Liver (tissue), 9 donors: ENCODE data around the gene STAT6. TPM values are rescaled to one million over a fixed set of nuclear protein-coding genes. Genes with fewer than 3 reads are reported as not detected.

Experiments used
- DNase-seq: peaks from one replicate; pipeline ENCODE4 v3.0.0-alpha.2; 2017; ENCODE audit warnings: low spot score
- H3K27ac ChIP-seq, 2 donors: one replicate each; pipeline ENCODE4 v1.7.0; 2013; ENCODE audit warnings: inconsistent platforms in 2 of 2, low read length in 2 of 2, control low read depth in 1 of 2, low read depth in 1 of 2, mild to moderate bottlenecking in 1 of 2
- H3K27me3 ChIP-seq, 4 donors: one replicate each; pipeline versions ENCODE4 v1.6.1 to v1.7.0; 2013; ENCODE audit warnings: low read length in 3 of 4, inconsistent platforms in 1 of 4, mild to moderate bottlenecking in 1 of 4, moderate library complexity in 1 of 4; ENCODE audit not compliant: control insufficient read depth in 4 of 4, insufficient read depth in 4 of 4
- H3K36me3 ChIP-seq, 4 donors: one replicate each; pipeline versions ENCODE4 v1.6.1 to v1.7.0; 2013; ENCODE audit warnings: low read length in 3 of 4, mild to moderate bottlenecking in 3 of 4, low read depth in 1 of 4, moderate library complexity in 1 of 4; ENCODE audit not compliant: control insufficient read depth in 4 of 4, insufficient read depth in 3 of 4
- H3K4me1 ChIP-seq, 4 donors: one replicate each; pipeline versions ENCODE4 v1.6.1 to v1.7.0; 2013; ENCODE audit warnings: low read length in 3 of 4, mild to moderate bottlenecking in 3 of 4, moderate library complexity in 1 of 4; ENCODE audit not compliant: control insufficient read depth in 4 of 4, insufficient read depth in 4 of 4
- H3K4me3 ChIP-seq, 3 donors: one replicate each; pipeline versions ENCODE4 v1.6.1 to v1.7.0; 2013; ENCODE audit warnings: low read length in 3 of 3, control low read depth in 1 of 3, low read depth in 1 of 3, mild to moderate bottlenecking in 1 of 3
- H3K9ac ChIP-seq, 2 donors: one replicate each; pipeline ENCODE4 v1.7.0; 2013; ENCODE audit warnings: low read length in 2 of 2, mild to moderate bottlenecking in 2 of 2, moderate library complexity in 2 of 2, control low read depth in 1 of 2, low read depth in 1 of 2
- H3K9me3 ChIP-seq, 4 donors: one replicate each; pipeline versions ENCODE4 v1.6.1 to v1.7.0; 2013; ENCODE audit warnings: low read length in 3 of 4; ENCODE audit not compliant: control insufficient read depth in 4 of 4
- EGR1 ChIP-seq, 2 donors: IDR thresholded peaks; 2 replicates each; pipeline ENCODE4 v1.6.1; 2016 to 2018; ENCODE audit warnings: antibody characterized with exemption in 2 of 2, low read depth in 2 of 2
- FOXA2 ChIP-seq: IDR thresholded peaks from 2 replicates; pipeline ENCODE4 v1.6.1; 2016; ENCODE audit warnings: antibody characterized with exemption
- GABPA ChIP-seq, 2 donors: IDR thresholded peaks in 1 of 2; conservative IDR thresholded peaks in 1 of 2; 2 replicates each; pipeline ENCODE4 v1.6.1; 2016; ENCODE audit warnings: antibody characterized with exemption in 2 of 2, mild to moderate bottlenecking in 1 of 2, moderate library complexity in 1 of 2
- HNF4A ChIP-seq, 2 donors: conservative IDR thresholded peaks; 2 replicates each; pipeline ENCODE4 v1.6.1; 2016; ENCODE audit warnings: antibody characterized with exemption in 2 of 2, mild to moderate bottlenecking in 2 of 2
- HNF4G ChIP-seq: IDR thresholded peaks from 2 replicates; pipeline ENCODE4 v1.6.1; 2016; ENCODE audit warnings: antibody characterized with exemption
- JUND ChIP-seq, 2 donors: IDR thresholded peaks; 2 replicates each; pipeline ENCODE4 v1.6.1; 2016; ENCODE audit warnings: antibody characterized with exemption in 2 of 2
- NR2F2 ChIP-seq: IDR thresholded peaks from 2 replicates; pipeline ENCODE4 v1.6.1; 2016; ENCODE audit warnings: antibody characterized with exemption
- RAD21 ChIP-seq, 2 donors: IDR thresholded peaks; 2 replicates each; pipeline ENCODE4 v1.6.1; 2016; ENCODE audit warnings: antibody characterized with exemption in 2 of 2, mild to moderate bottlenecking in 2 of 2
- RXRA ChIP-seq, 2 donors: IDR thresholded peaks; 2 replicates each; pipeline ENCODE4 v1.6.1; 2017 to 2018; ENCODE audit warnings: antibody characterized with exemption in 2 of 2, mild to moderate bottlenecking in 1 of 2
- SP1 ChIP-seq: IDR thresholded peaks from 2 replicates; pipeline ENCODE4 v1.6.1; 2018; ENCODE audit warnings: antibody characterized with exemption, mild to moderate bottlenecking
- TAF1 ChIP-seq: conservative IDR thresholded peaks from 2 replicates; pipeline ENCODE4 v1.6.1; 2016; ENCODE audit warnings: antibody characterized with exemption, mild to moderate bottlenecking
- YY1 ChIP-seq: IDR thresholded peaks from 2 replicates; pipeline ENCODE4 v1.6.1; 2016; ENCODE audit warnings: antibody characterized with exemption, mild to moderate bottlenecking
- WGBS: extraction: QIAGEN DNeasy Blood & Tissue Kit; methylation state at CpG from one replicate; pipeline ENCODE4 v1.1.7; 2013; 5-methylcytosine and 5-hydroxymethylcytosine counted together
- polyA plus RNA-seq, 2 donors: library from polyadenylated mRNA; stranded (reverse) in 1 of 2; unstranded in 1 of 2; fragments of 200-250 nt in 1 of 2; fragments of >200 nt in 1 of 2; fragmentation: Nextera tagmentation in 1 of 2; extraction: Ambion mirVana in 1 of 2; gene quantifications; one replicate each; pipeline versions ENCODE4 v1.2.1 to v1.2.3, GENCODE V29; 2013 to 2015
- total RNA-seq, 2 donors: library from RNA; depleted of rRNA; stranded (reverse); fragments of >200 nt; gene quantifications; one replicate each; pipeline ENCODE4 v1.2.3, GENCODE V29; 2014
- TF ChIP-seq, protein P1 (sequence below): IDR thresholded peaks from 2 replicates; pipeline ENCODE4 v1.6.1; 2016; ENCODE audit warnings: antibody characterized with exemption
- TF ChIP-seq, protein P2 (sequence below): IDR thresholded peaks from 2 replicates; pipeline ENCODE4 v1.6.1; 2016; ENCODE audit warnings: antibody characterized with exemption
- TF ChIP-seq, protein P3 (sequence below): IDR thresholded peaks from 2 replicates; pipeline ENCODE4 v1.6.1; 2016; ENCODE audit warnings: antibody characterized with exemption
- donor health status: healthy.
- donor health status: healthy.
- donor health status: healthy.
- donor health status: healthy.
- donor health status: healthy.

The STAT6 gene
- total and polyA plus RNA-seq, 4 donors: 27.4 to 57.4 (median 43.6) TPM

DNA sequence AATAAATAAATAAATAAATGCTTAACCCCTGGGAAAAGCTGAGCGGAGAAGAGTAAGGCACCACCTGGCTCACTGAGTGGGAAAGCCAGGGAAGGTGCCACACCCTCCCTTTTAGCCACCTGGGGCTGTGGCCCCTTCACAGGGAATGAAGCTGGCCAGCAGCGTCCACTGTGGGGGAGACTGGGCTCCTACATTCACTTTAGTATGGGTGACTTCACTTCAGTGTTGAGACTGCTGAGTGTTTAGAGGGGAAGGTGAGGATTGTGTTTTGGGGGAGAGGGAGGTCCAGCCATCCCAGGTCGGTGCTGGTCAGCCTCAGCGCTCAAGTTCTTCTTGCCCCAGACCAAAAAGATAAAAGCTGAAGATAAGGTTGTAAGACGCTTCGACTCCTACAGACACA is 20.7 kb downstream of the STAT6 start:
- Histone ChIP-seq H3K4me1 (peaks cover 9 to 56% (median 28%) of the 10 kb centered on the region in 4 donors), H3K4me3 (peak overlapping the region in 2 of 3 donors; percentile 45 to 94), H3K9ac (peak overlapping the region in 1 of 2 donors; percentile 41), H3K27me3 (no peaks in the 10 kb centered on the region), H3K36me3 (peaks cover 9 to 25% (median 19%) of the 10 kb centered on the region in 4 donors), H3K9me3 (no peaks in the 10 kb centered on the region), H3K27ac (peak overlapping the region; percentile 28 to 43)
- 48% methylated on average over 6 of the region's 6 CpGs for WGBS
- DNase-seq: no peak
- TF ChIP-seq, protein P1, sequence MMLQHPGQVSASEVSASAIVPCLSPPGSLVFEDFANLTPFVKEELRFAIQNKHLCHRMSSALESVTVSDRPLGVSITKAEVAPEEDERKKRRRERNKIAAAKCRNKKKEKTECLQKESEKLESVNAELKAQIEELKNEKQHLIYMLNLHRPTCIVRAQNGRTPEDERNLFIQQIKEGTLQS: no peak
- TF ChIP-seq GABPA (IDR thresholded peaks at IDR 0.05 in 1 of 2, conservative IDR thresholded peaks at IDR 0.05 in 1 of 2) (no peak), TAF1 (no peak), HNF4G (no peak), SP1 (no peak), JUND (IDR thresholded peaks at IDR 0.05) (no peak), YY1 (no peak), RXRA (IDR thresholded peaks at IDR 0.05) (no peak), NR2F2 (no peak), FOXA2 (no peak), HNF4A (conservative IDR thresholded peaks at IDR 0.05) (no peak), EGR1 (IDR thresholded peaks at IDR 0.05; ENCODE audit: low read depth in 2 of 2) (no peak)
- TF ChIP-seq, protein P2, sequence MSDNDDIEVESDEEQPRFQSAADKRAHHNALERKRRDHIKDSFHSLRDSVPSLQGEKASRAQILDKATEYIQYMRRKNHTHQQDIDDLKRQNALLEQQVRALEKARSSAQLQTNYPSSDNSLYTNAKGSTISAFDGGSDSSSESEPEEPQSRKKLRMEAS: no peak
- TF ChIP-seq, protein P3, sequence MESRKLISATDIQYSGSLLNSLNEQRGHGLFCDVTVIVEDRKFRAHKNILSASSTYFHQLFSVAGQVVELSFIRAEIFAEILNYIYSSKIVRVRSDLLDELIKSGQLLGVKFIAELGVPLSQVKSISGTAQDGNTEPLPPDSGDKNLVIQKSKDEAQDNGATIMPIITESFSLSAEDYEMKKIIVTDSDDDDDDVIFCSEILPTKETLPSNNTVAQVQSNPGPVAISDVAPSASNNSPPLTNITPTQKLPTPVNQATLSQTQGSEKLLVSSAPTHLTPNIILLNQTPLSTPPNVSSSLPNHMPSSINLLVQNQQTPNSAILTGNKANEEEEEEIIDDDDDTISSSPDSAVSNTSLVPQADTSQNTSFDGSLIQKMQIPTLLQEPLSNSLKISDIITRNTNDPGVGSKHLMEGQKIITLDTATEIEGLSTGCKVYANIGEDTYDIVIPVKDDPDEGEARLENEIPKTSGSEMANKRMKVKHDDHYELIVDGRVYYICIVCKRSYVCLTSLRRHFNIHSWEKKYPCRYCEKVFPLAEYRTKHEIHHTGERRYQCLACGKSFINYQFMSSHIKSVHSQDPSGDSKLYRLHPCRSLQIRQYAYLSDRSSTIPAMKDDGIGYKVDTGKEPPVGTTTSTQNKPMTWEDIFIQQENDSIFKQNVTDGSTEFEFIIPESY: no peak

DNA sequence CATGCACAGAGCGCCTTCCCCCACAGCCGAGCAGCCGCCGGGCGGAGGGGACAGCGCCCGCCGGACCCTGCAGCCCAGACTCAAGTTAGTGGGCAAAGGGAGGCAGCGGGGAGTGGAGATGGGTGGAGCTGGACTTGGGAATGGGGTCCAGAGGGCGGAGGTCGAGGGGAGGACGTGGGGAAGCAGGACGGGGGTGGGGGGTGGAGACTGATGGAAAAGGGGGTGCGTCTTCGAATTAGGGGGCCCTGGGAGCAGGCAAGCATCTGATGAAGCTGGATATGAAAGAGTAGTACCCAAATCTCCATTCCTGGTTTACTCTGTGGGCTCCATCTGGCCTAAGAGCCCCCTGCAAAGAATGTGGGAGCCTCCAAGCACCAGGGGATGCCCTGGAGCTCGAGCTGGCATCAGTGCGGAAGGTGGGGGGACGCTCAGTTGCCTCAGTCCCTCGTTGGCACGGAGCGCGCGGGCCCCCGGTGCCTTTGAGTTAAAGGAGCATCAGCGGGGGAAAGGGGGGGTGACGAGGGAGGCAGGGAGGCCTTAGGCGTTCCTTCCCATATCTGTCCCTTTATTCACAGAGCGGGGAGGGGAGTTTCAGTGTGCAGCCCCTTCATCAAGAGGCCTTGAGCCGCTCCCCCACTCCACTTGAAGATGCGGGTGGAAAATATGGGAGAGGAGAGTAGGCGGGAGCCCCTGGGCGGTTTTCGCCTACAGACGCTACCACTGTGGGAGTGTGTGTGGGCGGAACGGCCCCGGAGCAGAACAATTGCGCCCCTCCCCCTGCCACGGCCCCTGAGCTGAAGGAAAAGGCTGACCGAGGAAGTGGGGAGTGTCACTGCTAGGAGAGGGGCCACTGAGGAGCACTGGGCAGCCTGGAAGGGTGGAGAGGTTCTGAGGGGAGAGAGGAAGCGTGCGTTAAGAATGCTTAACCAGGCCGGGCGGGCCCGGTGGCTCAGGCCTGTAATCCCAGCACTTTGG is 21.6 kb downstream of the STAT6 start:
- TF ChIP-seq FOXA2: no peak
- peak; percentile 69 to 70 for TF ChIP-seq HNF4A (conservative IDR thresholded peaks at IDR 0.05)
- no peak for TF ChIP-seq TAF1
- peak; percentile 54 to 65 for TF ChIP-seq EGR1 (IDR thresholded peaks at IDR 0.05; ENCODE audit: low read depth in 2 of 2)
- no peak for TF ChIP-seq HNF4G
- TF ChIP-seq RAD21 (IDR thresholded peaks at IDR 0.05): peak in 1 of 2 donors; percentile 16
- TF ChIP-seq NR2F2: no peak
- peak in 1 of 2 donors; percentile 4 for TF ChIP-seq RXRA (IDR thresholded peaks at IDR 0.05)
- Histone ChIP-seq H3K27ac (peak overlapping the region; percentile 93), H3K9me3 (no peaks in the 10 kb centered on the region), H3K36me3 (peaks cover 7 to 17% (median 13%) of the 10 kb centered on the region in 4 donors), H3K9ac (peak overlapping the region in 1 of 2 donors; percentile 77), H3K27me3 (no peaks in the 10 kb centered on the region), H3K4me3 (peak overlapping the region; percentile 82 to 94 (median 88)), H3K4me1 (peaks cover 9 to 53% (median 28%) of the 10 kb centered on the region in 4 donors)
- peak; percentile 67 for DNase-seq
- under 1% methylated on average over 45 of the region's 45 CpGs for WGBS
